SK-N-SH treated with all-trans-retinoic acid at 6 μM for 48 hours (cell line): Measurements from ENCODE around the gene PALLD.

Experiments used
- ARNTL ChIP-seq: fragments of 450-650 bp; formaldehyde crosslinking; IDR thresholded peaks from 2 replicates; pipeline ENCODE4 v1.5.0; 2020; ENCODE audit warnings: low read depth, mild to moderate bottlenecking, moderate library complexity, borderline replicate concordance
- ESRRG ChIP-seq: fragments of 250-450 bp; sonication (Bioruptor Pico); IDR thresholded peaks from 2 replicates; pipeline ENCODE4 v1.6.1; 2021; ENCODE audit warnings: mild to moderate bottlenecking
- GLIS3 ChIP-seq: fragments of 250-450 bp; sonication (Bioruptor Pico); IDR thresholded peaks from 2 replicates; pipeline ENCODE4 v1.5.0; 2020; ENCODE audit warnings: mild to moderate bottlenecking, moderate library complexity
- PPARA ChIP-seq: fragments of 250-450 bp; sonication (Bioruptor Pico); IDR thresholded peaks from 2 replicates; pipeline ENCODE4 v1.5.0; 2020; ENCODE audit warnings: mild to moderate bottlenecking, borderline replicate concordance
- SNAI2 ChIP-seq: fragments of 250-450 bp; sonication (Bioruptor Pico); IDR thresholded peaks from 2 replicates; pipeline ENCODE4 v1.5.0; 2020; ENCODE audit warnings: mild to moderate bottlenecking, moderate library complexity
- TCF4 ChIP-seq: fragments of 250-450 bp; sonication (Bioruptor Pico); IDR thresholded peaks from 2 replicates; pipeline ENCODE4 v1.8.0; 2021; ENCODE audit warnings: mild to moderate bottlenecking, moderate library complexity, borderline replicate concordance
- ZC3H10 ChIP-seq: fragments of 250-450 bp; sonication (Bioruptor Pico); IDR thresholded peaks from 2 replicates; pipeline ENCODE4 v1.5.1; 2021; ENCODE audit warnings: mild to moderate bottlenecking, moderate library complexity
- ZNF565 ChIP-seq: fragments of 450-650 bp; formaldehyde crosslinking; conservative IDR thresholded peaks from 2 replicates; pipeline ENCODE4 v1.5.0; 2020; ENCODE audit warnings: low read depth, mild to moderate bottlenecking, moderate library complexity
- TF ChIP-seq, protein P1 (sequence below): fragments of 250-450 bp; sonication (Bioruptor Pico); IDR thresholded peaks from 2 replicates; pipeline ENCODE4 v1.8.0; 2020; ENCODE audit warnings: mild to moderate bottlenecking, moderate library complexity, borderline replicate concordance
- TF ChIP-seq, protein P2 (sequence below): fragments of 250-450 bp; sonication (Bioruptor Pico); IDR thresholded peaks from 2 replicates; pipeline ENCODE4 v1.5.1; 2020; ENCODE audit warnings: low read depth, mild to moderate bottlenecking, moderate library complexity

DNA sequence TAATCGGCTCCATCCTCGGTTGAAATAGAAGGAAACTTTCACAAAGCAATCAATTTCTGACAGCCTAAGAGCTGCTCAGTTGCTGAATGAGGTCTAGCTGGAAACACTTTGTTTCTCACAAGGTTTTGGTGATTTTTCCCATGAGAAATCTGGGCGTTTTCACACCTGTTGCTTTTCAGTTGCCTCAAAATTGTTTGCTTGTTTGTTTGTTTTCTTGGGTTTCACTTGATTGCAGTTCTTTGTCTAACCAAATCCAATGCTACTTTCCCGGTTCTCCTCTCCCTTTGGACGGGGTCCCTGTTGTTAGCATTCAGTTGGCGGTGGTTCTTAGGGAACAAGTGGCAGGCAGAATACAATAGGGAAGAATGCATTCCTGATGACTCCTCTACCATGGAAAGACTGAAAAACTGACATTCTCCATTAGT lies 135.5 kb downstream of the PALLD start:
- TF ChIP-seq ESRRG (CRISPR knock-in tag) (no peak), PPARA (CRISPR knock-in tag) (no peak), GLIS3 (CRISPR knock-in tag) (no peak), ZC3H10 (CRISPR knock-in tag) (no peak), ZNF565 (CRISPR knock-in tag) (no peak), SNAI2 (no peak), TCF4 (CRISPR knock-in tag) (no peak), ARNTL (CRISPR knock-in tag) (no peak)
- TF ChIP-seq, protein P1, sequence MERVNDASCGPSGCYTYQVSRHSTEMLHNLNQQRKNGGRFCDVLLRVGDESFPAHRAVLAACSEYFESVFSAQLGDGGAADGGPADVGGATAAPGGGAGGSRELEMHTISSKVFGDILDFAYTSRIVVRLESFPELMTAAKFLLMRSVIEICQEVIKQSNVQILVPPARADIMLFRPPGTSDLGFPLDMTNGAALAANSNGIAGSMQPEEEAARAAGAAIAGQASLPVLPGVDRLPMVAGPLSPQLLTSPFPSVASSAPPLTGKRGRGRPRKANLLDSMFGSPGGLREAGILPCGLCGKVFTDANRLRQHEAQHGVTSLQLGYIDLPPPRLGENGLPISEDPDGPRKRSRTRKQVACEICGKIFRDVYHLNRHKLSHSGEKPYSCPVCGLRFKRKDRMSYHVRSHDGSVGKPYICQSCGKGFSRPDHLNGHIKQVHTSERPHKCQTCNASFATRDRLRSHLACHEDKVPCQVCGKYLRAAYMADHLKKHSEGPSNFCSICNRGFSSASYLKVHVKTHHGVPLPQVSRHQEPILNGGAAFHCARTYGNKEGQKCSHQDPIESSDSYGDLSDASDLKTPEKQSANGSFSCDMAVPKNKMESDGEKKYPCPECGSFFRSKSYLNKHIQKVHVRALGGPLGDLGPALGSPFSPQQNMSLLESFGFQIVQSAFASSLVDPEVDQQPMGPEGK (CRISPR knock-in tag), result no peak
- TF ChIP-seq, protein P2, sequence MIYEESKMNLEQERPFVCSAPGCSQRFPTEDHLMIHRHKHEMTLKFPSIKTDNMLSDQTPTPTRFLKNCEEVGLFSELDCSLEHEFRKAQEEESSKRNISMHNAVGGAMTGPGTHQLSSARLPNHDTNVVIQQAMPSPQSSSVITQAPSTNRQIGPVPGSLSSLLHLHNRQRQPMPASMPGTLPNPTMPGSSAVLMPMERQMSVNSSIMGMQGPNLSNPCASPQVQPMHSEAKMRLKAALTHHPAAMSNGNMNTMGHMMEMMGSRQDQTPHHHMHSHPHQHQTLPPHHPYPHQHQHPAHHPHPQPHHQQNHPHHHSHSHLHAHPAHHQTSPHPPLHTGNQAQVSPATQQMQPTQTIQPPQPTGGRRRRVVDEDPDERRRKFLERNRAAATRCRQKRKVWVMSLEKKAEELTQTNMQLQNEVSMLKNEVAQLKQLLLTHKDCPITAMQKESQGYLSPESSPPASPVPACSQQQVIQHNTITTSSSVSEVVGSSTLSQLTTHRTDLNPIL (CRISPR knock-in tag), result no peak
